Endothelial cell of hepatic sinusoid (primary cell): Measurements from ENCODE around the gene VTI1A.

ENCODE experiments used
- in situ Hi-C: cut with HindIII; loops from 2 replicates; pipeline ENCODE4 v1.10.0; 2017; ENCODE audit warnings: low sequenced_read_pairs

The VTI1A gene

DNA sequence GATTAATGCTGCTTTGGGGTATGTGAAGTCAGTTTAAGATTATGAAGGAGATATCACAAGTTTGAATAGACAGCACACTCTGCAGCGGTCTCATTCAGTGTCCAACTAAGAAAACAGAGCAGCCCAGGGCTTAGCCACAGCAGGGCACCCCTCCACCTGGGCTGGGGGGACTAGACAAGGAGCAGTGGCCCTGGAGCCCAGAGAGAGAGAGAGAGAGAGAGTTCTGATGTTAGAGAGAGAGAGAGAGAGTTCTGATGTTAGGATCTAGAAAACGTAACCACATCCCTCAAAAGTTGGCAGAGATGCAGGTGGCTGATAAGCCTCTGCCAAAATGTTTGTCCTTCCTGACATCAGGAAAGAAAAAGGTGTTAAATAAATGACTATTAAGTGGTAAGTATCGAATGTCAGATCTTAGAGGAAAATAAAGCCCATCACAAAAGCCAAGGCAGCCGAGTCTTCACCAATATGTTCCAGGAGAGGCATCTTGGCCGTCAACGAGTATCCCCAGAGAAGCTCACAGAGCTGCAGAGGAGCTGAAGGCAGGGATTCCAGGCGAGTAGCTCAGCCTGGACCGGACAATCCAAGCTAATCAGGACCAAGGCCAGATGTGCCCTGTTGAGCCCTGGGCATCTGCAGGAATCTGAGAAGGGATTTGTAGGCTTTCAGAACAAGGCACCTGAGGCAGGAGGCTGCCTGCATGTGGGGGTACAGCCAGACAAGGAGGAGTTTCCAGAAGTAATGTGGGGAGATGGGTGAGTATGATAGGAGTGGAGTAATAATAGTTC lies 352.9 kb downstream of the VTI1A start:
- in situ Hi-C loops, result loop anchor here (5.0 kb wide), 1 partner anchor 32 kb away; no protein-coding TSS in a partner anchor

DNA sequence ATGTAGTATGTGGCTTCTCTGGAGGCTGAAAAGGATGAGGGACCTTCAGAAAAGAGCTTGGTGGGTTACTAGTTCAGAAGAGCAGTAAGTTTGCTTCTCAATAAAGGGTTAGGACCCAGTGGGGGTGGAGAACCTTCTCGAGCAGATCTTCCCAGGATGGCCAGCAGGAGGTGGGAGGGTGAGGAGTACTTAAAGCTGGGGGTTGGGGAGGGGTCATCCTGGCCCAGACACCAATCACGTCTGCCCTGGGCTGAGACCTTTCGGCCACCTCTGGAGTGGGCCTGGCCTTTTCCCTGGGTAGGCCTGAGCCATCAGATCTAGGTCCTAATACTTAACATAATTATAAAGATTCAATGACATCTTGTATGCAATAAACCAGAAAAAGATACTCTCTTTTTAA lies 354.0 kb downstream of the VTI1A start:
- in situ Hi-C loops, result no loop called here

DNA sequence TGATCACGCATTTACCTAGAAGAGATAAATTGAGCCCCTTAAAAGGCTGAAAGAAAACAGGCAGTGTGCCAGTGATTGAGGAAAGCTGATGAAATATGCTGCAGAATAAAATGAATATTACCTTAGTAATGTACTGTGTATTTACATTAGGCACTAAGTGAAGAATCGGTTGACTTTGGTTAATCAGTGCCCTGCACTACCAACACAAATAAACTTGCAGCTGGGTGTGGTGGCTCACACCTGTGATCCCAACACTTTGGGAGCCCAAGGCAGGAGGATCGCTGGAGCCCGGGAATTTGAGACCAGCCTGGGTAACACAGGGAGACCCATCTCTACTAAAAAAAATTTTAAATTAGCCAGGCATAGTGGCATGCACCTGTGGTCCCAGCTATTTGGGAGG lies 354.7 kb downstream of the VTI1A start:
- in situ Hi-C loops, result no loop called here

DNA sequence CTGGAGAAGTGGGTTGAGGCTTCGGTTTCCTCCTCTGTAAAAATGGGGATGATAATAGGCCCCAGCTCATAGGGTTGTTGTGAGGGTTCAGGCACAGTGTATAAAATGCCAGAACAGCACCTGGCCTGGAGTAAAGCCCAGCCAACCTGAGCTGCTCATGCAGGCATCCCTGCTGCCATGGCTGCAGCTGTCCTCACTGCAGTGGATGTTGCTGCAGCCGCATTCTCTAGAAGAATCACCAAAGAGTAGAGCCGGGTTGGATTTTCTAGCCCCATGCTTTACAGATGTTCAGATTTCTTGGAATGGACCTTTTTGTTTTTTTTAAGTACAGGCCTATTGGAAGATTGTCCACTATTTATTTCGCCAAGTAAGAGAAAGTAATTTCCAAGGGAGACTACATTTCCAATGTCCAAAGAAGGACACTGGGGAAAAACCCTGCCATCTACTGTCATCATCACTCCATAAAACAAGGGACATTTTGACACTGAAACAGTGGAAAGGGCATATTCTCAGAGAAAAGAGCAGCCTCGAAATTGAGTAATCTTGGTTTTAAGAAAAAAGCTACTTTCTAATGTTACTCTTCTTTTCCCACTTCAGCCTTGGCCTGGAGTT lies 355.5 kb downstream of the VTI1A start:
- in situ Hi-C loops, result no loop called here

DNA sequence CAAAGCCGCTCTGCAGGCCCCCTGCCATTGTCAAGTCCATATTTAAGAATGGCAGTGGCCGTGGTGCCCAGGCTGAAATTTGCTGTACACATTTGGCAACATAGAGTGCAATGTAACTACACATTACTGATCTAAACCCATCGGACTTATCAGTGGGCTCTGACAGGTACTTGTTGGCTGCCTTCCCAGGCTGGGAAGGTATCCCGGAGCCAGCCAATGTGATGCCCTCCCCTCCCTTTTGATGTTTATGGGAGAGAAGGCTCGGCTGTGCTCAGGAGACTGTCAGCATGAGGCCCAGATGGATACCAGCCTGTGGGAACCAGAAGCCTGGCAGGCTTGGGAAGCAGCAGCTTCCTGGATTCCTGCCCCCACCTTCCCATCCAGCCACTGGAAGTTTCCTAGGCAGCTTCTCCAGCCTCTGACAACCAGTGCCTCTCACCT lies 357.0 kb downstream of the VTI1A start:
- in situ Hi-C loops, result no loop called here

DNA sequence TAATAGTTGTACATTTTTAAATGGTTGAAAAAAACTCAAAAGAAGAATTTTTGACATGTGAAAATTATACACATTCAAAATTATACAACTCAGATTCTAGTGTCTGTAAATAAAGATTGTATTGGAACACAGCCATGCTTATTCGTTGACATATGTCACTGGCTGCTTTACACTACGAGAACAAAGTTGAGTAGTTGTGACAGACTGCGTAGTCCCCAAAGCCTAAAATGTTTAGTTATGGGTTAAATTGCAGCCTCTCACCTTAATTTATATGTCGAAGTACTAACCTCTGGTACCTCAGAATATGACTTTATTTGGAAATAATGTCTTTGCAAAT lies 358.2 kb downstream of the VTI1A start:
- in situ Hi-C loops, result no loop called here

DNA sequence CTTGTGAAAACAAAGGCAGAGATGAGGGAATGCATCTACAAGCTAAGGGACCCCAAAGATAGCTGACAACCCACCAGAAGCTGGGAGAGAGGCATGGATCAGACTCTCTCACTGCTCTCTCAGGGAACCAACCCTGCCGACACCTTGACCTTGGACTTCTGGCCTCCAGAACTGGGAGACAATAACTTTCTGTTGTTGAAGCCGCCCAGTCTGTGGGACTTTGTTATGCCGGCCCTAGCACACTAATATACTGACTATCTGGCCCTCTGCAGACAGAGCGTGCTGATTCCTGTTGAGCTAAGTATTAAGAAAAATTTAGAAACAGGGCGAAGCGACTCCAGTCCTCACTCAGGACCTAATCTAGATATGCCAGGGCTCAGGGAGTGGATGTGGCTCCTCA lies 358.7 kb downstream of the VTI1A start:
- in situ Hi-C loops, result no loop called here

DNA sequence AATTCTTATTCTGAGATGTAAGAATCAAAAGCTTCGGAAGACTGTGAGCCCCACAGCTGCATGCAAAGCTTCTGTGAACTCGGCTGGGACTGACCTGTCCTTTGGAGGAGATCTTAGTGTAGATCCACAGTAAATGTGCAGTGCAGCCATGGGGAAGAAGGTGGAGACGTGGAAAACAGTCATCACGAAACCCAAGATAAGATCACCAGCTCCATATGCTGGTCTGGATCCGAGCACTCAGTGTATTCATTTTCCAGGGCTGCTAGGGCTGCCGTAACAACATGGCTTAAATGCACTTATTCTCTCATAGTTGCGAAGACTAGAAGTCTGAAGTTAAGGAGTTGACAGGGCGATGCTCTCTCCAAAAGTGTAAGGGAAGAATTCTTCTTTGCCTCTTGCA lies 360.0 kb downstream of the VTI1A start:
- in situ Hi-C loops, result no loop called here

DNA sequence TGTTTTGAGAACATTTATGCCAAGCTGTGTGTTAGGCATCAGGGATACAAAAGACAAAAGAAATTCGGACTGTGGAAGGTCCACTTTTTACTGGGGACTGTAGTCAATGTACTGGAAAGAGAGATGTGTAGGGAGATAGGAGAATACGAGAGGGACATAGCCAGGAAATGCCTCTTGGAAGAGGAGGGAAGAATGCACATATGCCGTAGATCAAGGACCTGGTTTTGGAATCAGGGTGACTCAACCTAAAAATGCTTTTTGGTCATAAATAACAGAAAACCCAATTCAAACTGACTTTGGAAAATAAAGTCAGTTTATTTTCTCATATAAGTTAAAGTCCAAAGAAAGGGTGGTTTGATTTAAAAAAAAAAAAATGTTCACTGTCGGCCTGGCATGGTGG lies 362.7 kb downstream of the VTI1A start:
- in situ Hi-C loops, result loop anchor here (5.0 kb wide), 2 partner anchors 43 to 47 kb away; no protein-coding TSS in a partner anchor

DNA sequence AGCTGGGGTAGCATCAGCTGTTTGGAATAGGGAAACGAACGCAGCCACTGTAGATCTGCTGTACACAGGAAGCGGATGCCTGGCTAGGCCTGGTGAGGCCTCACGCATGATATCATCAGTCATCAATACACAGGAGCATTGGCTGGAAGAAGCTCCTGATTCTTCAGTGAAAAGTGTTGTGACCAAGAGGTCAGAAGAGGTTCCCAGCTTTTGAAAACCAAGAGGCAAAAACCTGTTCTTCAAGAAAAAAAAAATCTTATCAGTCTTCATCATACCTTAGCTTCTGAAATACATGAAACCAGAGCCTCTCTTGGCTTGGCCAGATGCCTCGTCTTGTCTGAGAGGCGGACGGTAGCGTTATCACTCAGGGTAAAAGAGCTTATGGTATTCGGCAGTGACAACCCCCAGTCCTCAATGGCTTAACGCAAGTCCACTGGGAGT lies 363.7 kb downstream of the VTI1A start:
- in situ Hi-C loops, result loop anchor here (5.0 kb wide), 2 partner anchors 42 to 48 kb away; no protein-coding TSS in a partner anchor

DNA sequence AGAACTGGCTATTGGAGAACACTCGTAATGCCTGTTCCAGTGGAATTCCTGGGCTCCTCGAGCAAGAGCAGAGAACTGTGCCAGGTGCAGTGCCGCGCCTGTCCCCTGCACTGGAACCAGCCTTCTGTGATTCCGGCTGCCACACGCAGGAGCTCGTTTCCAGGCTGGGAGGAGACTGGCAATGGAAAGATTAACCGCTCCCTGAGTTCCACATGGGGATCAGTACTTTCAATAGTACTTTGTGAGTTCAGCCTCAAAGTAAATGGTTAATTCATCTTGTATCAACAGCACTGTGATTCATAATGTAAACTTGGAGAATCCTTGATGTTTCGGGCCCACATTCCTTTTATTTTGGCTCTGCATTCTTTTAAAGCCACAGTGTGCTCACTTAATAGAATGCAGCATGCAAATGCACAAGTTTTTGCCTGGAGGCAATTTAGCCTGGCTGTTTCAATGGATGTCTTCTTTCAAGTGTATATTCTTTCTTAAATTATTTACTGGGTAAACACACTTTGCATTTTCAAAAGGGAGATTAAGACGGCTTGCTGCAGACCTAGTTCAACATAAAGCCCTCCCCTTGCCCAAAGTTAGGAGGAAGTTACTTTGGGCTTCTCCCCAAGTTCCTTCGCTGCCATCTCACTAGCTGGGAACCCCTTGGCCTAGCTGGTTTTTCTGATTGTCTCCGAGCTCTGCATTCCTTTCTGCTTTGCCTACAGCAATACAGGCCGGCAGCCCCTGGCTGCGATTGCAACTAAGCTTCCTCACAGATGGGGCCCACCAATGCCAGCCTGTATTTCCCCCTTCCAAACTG lies 364.9 kb downstream of the VTI1A start:
- in situ Hi-C loops, result loop anchor here (5.0 kb wide), 2 partner anchors 40 to 50 kb away; no protein-coding TSS in a partner anchor

DNA sequence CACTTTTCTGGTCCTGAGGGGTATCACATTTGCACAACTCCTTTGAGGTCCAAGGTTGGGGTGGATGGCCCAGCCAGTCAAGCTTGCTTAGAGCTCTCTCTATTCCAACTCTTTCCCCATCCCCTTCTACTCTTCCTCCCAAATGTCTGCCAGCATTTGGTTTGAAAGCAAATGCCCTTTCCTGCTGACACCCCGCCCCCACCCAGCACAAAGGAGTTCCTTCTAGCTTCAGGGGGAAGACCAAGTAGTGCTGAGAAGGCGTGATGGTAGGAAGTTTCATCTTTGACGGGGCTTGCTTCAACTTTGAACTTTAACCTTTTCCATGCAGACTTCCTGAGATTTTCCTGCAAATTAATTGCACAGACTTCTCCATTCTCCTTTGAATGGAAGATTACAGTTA lies 365.6 kb downstream of the VTI1A start:
- in situ Hi-C loops, result loop anchor here (5.0 kb wide), 2 partner anchors 40 to 50 kb away; no protein-coding TSS in a partner anchor

DNA sequence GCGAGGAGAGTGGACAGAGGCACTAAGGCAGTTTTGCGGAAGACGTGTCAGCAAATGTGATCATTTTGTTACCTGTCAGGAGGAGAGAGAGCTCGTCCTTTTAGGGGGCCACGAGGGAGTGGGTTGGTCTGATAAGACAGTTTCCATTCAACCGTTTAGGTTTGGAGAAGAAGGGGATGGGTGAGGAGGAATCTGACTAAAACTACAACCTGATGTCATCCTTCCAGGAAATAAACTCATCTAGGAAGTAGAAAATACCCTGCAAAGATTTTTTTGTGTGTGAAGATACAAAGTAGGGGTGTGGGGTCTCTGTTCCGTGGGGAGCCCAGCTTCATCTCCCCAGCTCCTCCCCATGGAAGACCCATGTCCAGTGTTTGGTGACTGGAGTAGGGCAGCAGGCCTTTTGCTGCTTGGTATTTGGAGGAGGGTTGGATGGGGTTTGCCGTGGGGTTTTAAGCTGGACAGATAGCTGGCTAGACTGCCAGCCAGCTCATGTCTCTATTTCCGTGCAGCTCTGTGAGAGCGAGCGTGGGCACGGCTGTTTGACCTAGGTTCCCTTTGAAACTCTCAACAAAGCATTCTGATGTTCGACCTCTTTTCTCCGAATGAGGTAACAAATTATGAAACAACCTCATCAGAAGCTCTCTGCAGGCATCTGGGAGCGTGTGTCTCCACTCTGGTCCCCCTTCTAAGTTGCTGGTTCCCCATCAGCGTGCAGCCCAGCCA lies 367.0 kb downstream of the VTI1A start:
- in situ Hi-C loops, result loop anchor here (5.0 kb wide), 2 partner anchors 38 to 52 kb away; no protein-coding TSS in a partner anchor

DNA sequence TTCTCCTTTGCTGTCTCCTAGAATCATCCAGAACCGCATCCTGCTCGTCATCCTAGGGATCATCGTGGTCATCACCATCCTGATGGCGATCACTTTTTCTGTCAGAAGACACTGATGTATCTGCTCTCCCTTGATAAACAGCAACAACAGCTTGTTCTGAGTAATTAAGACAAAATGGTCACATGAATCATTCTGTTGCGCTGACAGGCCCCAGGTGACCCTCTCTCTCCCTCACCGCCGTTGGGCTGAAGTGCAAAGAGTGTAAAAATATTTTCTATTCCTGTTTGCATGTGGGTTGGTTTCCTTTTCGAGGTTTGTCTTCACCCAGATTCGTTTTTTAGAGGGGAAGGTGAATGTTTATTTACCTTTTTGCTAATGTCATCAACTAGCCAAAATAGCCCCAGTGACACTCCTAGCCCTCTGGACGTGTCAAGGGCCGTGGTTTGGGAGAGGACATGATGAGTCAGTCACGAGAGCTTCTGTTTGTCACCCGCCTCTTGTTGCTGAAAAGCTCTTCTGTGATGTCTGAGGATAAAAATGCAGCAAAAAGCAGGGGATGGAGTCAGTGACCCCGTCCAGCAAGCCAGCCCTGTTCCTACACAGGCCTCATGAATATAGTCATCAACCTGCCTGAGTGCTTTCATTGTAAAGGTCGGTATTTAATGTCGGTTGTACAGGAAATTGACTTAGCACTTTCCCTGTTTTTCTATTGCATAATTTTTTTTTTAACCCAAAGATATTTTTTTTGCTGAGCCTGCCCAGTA lies 368.4 kb downstream of the VTI1A start:
- in situ Hi-C loops, result no loop called here

DNA sequence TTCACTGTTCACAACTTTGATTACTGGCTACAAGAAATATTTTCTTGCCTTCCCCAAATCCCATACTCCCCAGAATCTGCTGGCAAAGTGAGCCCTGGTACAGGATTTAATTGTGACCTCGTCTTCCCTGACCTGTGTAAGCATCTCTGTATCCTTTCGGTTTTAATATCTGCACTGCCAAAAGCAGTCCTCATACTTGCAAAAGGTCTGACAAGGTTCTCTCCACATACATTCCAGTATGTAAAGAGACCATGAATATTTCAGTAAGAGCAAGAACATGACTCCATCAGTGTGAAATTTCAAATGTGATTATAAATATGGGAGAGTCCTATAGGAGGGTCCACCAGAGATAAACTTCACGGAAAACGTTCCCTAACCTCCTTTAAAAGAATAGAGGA lies 369.0 kb downstream of the VTI1A start:
- in situ Hi-C loops, result no loop called here

DNA sequence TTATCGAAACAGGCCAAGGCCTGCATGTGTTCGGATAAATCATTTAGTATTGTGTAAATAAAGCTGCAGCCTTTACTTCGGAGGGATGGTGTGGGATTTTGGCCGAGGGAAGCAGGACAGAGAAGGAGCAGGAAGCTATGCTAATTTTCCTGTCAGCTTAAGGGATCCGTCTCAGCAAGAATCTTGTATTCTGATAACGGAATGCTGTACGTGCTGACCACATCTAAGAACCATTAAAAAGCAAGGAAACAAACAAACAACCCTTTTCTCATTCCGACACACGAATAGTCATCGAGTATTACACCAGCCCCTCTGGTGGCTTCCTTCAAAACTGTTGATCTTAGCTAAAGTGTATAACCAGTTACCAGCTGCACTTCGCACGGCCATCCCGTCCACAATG lies 369.9 kb downstream of the VTI1A start:
- in situ Hi-C loops, result no loop called here

DNA sequence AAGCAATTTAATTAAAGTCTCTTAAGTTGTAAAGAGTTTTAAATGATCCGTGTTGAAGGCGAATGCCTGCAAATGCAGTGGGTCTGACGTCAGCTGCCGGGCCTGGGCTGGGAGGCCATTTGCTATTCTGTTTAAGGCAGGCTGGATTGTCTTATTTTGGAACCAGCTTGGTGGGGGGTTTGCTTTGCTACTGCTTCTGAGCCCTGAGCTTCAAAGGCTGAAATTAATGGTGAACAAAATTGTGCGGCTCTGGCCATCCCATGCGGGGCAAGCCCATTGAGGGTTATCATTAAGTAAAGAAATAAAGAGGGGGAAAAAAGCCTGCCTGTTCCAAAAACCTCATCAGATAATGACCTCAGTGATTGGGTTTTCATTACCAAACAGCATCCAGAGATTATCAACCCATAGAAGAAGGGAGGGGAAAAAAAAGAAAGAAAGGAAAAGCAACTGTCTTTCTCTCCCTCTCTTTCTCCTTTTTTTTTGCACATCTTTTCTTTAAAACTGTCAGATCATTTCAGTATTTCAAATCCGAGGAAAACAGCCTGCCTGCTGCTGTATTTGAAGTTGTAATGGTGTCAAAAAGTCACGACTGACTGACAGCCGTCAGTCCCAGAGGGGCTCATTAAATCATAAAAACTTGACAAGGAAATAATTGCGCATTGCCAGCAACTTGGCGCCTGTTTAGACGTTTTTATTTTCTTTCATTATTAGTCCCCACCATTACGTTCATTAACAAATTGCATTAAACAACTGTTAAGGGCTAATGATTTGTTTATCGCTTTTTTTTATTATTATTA lies 371.2 kb downstream of the VTI1A start:
- in situ Hi-C loops, result no loop called here

DNA sequence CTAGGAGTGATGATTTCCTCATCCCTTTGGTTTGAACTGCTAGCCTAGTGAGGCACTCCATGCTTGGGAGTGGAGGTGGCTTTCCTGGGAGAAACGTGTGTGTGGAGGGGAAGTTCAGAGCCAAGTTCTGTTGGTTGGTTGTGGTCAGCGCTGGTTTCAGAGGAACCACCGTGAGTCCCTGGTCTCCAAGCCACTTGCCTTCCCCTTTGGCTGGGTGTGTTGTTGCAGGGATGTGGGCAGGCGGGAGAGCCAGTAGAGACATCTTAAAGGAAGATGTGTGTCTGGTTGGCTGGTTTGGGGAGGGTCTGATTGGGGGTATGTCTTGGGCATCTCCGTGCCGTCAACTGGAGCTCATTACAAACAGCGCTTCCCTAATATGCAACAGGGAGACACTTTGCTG lies 372.2 kb downstream of the VTI1A start:
- in situ Hi-C loops, result no loop called here

DNA sequence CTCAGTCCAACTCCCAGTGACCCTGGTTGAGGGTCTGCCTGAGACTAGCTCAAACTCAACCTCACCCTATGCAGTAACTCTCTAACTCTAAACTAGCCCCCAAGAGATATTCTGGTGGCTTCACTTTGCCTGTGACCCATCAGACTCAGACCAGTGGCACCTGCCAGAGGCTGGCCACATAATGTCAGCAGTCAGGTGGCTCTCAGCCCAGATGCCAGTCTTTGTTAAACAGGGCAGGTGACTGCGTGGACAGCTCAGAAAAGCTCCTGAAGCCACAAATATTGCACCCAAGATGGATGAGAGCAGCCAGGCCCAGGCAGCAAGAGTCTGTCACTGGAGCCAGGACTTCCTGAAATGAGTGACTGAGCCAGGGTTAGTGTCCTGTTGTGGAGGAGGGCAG lies 373.3 kb downstream of the VTI1A start:
- in situ Hi-C loops, result no loop called here
